HepG2 (cell line): Measurements from ENCODE around the gene MCAT. TPM values are rescaled to one million over a fixed set of nuclear protein-coding genes. Genes with fewer than 3 reads are reported as not detected.

Experiments
- ATAC-seq: fragments of 200-7000 bp; cut with Tn5 transposase; 3 replicates; pipeline ENCODE4 v1.9.1; 2020; ENCODE audit warnings: mild to moderate bottlenecking, moderate library complexity
- BruUV-seq: library from RNA; stranded (reverse); fragments of 400-500 nt; replicated peaks from 2 replicates; lab custom pipeline; 2021; lab: Mats Ljungman, UMichigan
- CTCF ChIA-PET: fragments of 300-600 bp; formaldehyde crosslinking; extraction: SDS; loops from one replicate; lab custom pipeline; 2021; ENCODE audit warnings: low total read pairs, inconsistent platforms, low intra/inter-chr PET ratio; lab: Yijun Ruan, JAX
- POLR2A ChIA-PET: fragments of 350-600 bp; sonication (Branson Sonifier 250); formaldehyde crosslinking; loops from one replicate; lab custom pipeline; 2020; ENCODE audit warnings: antibody characterized with exemption, inconsistent platforms; lab: Yijun Ruan, JAX
- DNase-seq: peaks from one replicate; pipeline ENCODE4 v3.0.0-alpha.2; 2015; ENCODE audit warnings: low spot score
- FAIRE-seq: peaks from 3 replicates; lab custom pipeline; 2011; peaks lifted over from hg19 to GRCh38; lab: Jason Lieb, UNC
- H2AFZ ChIP-seq: one replicate; pipeline ENCODE4 v1.6.1; 2011; ENCODE audit warnings: low read length, inconsistent platforms
- H3K27ac ChIP-seq: fragments of 300-600 bp; 3 replicates; pipeline ENCODE4 v1.8.0; 2011; ENCODE audit warnings: mixed run types, mild to moderate bottlenecking, mixed read lengths, low read length, inconsistent platforms; ENCODE audit not compliant: insufficient read depth; ENCODE audit errors: extremely low read length
- H3K27me3 ChIP-seq, 2 experiments: fragments of 200-600 bp in 1 of 2; 2 replicates in 1 of 2; 3 replicates in 1 of 2; pipeline versions ENCODE4 v1.6.0 to v1.8.0; 2011; ENCODE audit warnings: low read length in 2 of 2, mild to moderate bottlenecking in 2 of 2, moderate library complexity in 2 of 2, inconsistent platforms in 1 of 2; ENCODE audit not compliant: insufficient read depth in 2 of 2, control insufficient read depth in 1 of 2
- H3K36me3 ChIP-seq, 2 experiments: fragments of 200-600 bp in 1 of 2; replicated peaks in 1 of 2; 2 replicates in 1 of 2; 3 replicates in 1 of 2; pipeline versions ENCODE4 v1.5.1 to v1.8.0; 2011; ENCODE audit warnings: low read length in 2 of 2, inconsistent platforms in 1 of 2; ENCODE audit not compliant: insufficient read depth in 2 of 2, control insufficient read depth in 1 of 2
- H3K4me1 ChIP-seq: 2 replicates; pipeline ENCODE4 v1.5.1; 2012; ENCODE audit warnings: low read length, inconsistent platforms; ENCODE audit not compliant: insufficient read depth
- H3K4me2 ChIP-seq: 2 replicates; pipeline ENCODE4 v1.6.0; 2011; ENCODE audit warnings: low read depth, low read length, inconsistent platforms
- H3K4me3 ChIP-seq, 3 experiments: fragments of 200-600 bp in 1 of 3; sonication (generic), shearing (Covaris generic) in 1 of 3; replicated peaks in 1 of 3; 2 replicates each; pipeline ENCODE4 v1.5.1; 2011 to 2016; ENCODE audit warnings: low read length in 3 of 3, inconsistent platforms in 2 of 3, low read depth in 2 of 3, mild to moderate bottlenecking in 2 of 3, control low read depth in 1 of 3, mixed read lengths in 1 of 3; ENCODE audit not compliant: insufficient read depth in 1 of 3
- H3K79me2 ChIP-seq: one replicate; pipeline ENCODE4 v1.6.1; 2011; ENCODE audit warnings: low read length, inconsistent platforms; ENCODE audit not compliant: insufficient read depth
- H3K9ac ChIP-seq: 2 replicates; pipeline ENCODE4 v1.6.0; 2011; ENCODE audit warnings: mild to moderate bottlenecking, low read depth, low read length, inconsistent platforms; ENCODE audit not compliant: insufficient read depth
- H3K9me3 ChIP-seq: 2 replicates; pipeline ENCODE4 v1.5.1; 2012; ENCODE audit warnings: mild to moderate bottlenecking, low read length
- H4K20me1 ChIP-seq: 2 replicates; pipeline ENCODE4 v1.6.0; 2011; ENCODE audit warnings: inconsistent platforms, mild to moderate bottlenecking, low read length, moderate library complexity; ENCODE audit not compliant: insufficient read depth
- ELF3 ChIP-seq: IDR thresholded peaks from 2 replicates; pipeline ENCODE4 v1.6.1; 2016; ENCODE audit warnings: missing genetic modification reagents, missing compliant biosample characterization
- FOXK2 ChIP-seq: fragments of 450-650 bp; IDR thresholded peaks from 2 replicates; pipeline ENCODE4 v1.6.1; 2016
- MBD4 ChIP-seq: IDR thresholded peaks from 2 replicates; pipeline ENCODE4 v1.6.1; 2012; ENCODE audit warnings: low read length, inconsistent platforms, borderline replicate concordance
- MEIS2 ChIP-seq: sonication (generic); formaldehyde crosslinking; IDR thresholded peaks from 2 replicates; pipeline ENCODE4 v1.9.0; 2021; ENCODE audit warnings: mild to moderate bottlenecking, missing genetic modification reagents
- MTF1 ChIP-seq: sonication (generic); formaldehyde crosslinking; IDR thresholded peaks from 2 replicates; pipeline ENCODE4 v1.5.0; 2020; ENCODE audit warnings: missing genetic modification reagents
- MYC ChIP-seq: sonication (generic); formaldehyde crosslinking; IDR thresholded peaks from 2 replicates; pipeline ENCODE4 v1.9.0; 2021; ENCODE audit warnings: missing genetic modification reagents, borderline replicate concordance
- SAP130 ChIP-seq: IDR thresholded peaks from 2 replicates; pipeline ENCODE4 v1.6.1; 2016; ENCODE audit warnings: low read depth
- SMARCE1 ChIP-seq: fragments of 450-650 bp; IDR thresholded peaks from 2 replicates; pipeline ENCODE4 v1.6.1; 2017; ENCODE audit warnings: borderline replicate concordance
- SYNCRIP ChIP-seq: fragments of 200-400 bp; formaldehyde crosslinking; IDR thresholded peaks from 2 replicates; pipeline ENCODE4 v1.6.1; 2018; ENCODE audit warnings: mild to moderate bottlenecking, low read depth, low read length; ENCODE audit not compliant: insufficient read depth
- TCF7 ChIP-seq: sonication (generic); IDR thresholded peaks from 2 replicates; pipeline ENCODE4 v1.6.1; 2016; ENCODE audit warnings: antibody characterized with exemption, low read depth
- ZFP36L2 ChIP-seq: sonication (generic); formaldehyde crosslinking; IDR thresholded peaks from 2 replicates; pipeline ENCODE4 v1.4.0; 2020; ENCODE audit warnings: missing genetic modification reagents
- ZMYM3 ChIP-seq: sonication (generic); formaldehyde crosslinking; IDR thresholded peaks from 2 replicates; pipeline ENCODE4 v1.5.1; 2020; ENCODE audit warnings: mild to moderate bottlenecking, missing genetic modification reagents
- WGBS: methylation state at CpG from one replicate; pipeline ENCODE4 v1.1.6; 2017; ENCODE audit warnings: low lambda C conversion rate; 5-methylcytosine and 5-hydroxymethylcytosine counted together
- in situ Hi-C: cut with HindIII; loops from 2 replicates; pipeline ENCODE4 v1.10.0; 2017; ENCODE audit warnings: low pct_unique_long_range_greater_than_20kb; ENCODE audit not compliant: extremely low pct_ligation_motif_present
- intact Hi-C: fragments of 100-400 bp; cut with micrococcal nuclease; formaldehyde crosslinking; loops from one replicate; pipeline ENCODE4 v1.10.0; 2022; ENCODE audit not compliant: unreplicated experiment
- polyA plus RNA-seq, 8 experiments: library from polyadenylated mRNA; depleted of rRNA in 3 of 8; stranded (reverse) in 7 of 8; unstranded in 1 of 8; fragments of >200 nt; fragmentation: Illumina TruSeq in 4 of 8; extraction: Trizol in 4 of 8; gene quantifications; 2 replicates each; pipeline versions ENCODE4 v1.2.1 to v1.2.3, GENCODE V29; 2011 to 2016; ENCODE audit warnings: low read depth in 4 of 8, missing spikeins in 1 of 8, mixed read lengths in 1 of 8; ENCODE audit not compliant: insufficient read depth in 1 of 8
- total RNA-seq, 5 experiments: library from RNA; depleted of rRNA; stranded (reverse); fragments of >200 nt; fragmentation: Illumina TruSeq; extraction: Trizol; gene quantifications; 2 replicates each; pipeline ENCODE4 v1.2.3, GENCODE V29; 2016; ENCODE audit warnings: low read depth in 1 of 5
- TF ChIP-seq, protein P1 (sequence below): sonication (generic); formaldehyde crosslinking; IDR thresholded peaks from 2 replicates; pipeline ENCODE4 v1.5.0; 2020; ENCODE audit warnings: missing genetic modification reagents
- TF ChIP-seq, protein P2 (sequence below): fragments of 450-650 bp; IDR thresholded peaks from 2 replicates; pipeline ENCODE4 v1.6.1; 2016
- TF ChIP-seq, protein P3 (sequence below): IDR thresholded peaks from 2 replicates; pipeline ENCODE4 v1.6.1; 2016; ENCODE audit warnings: mild to moderate bottlenecking

Gene MCAT
- total and polyA plus RNA-seq, 2 of the 13 experiments (the other 11 are each of a cell fraction or from before 2014, with no cell fraction given) = 9.3 to 16.7 TPM

DNA sequence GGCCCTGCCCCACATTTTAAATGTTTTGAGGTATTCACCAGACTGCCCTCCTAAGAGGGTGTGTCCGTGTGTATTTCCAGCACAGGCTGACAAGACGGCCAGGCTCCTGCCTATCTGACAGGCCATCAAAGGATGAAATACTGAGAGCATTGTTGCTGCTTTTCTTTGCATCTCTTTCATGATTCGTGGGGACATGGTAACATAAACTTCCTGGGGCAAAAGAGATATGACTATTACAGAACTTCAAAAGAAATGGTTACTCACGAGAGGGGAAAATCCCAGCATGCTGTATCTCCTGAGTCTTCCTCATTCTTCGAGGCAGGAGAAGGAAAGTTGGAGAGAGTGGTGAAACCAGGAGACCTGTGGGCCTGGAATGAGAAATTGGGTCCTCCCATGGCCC, 43.0 kb downstream of the MCAT start:
- Histone ChIP-seq H3K79me2 (no peaks in the 10 kb centered on the region), H3K27ac (no peak overlapping the region), H3K9ac (no peak overlapping the region), H2AFZ (no peak overlapping the region), H3K4me1 (peaks cover 53% of the 10 kb centered on the region), H3K4me3 (no peak overlapping the region), H3K4me2 (no peak overlapping the region), H3K9me3 (peaks cover 11% of the 10 kb centered on the region), H4K20me1 (no peaks in the 10 kb centered on the region), H3K27me3 (no peaks in the 10 kb centered on the region), H3K36me3 (no peaks in the 10 kb centered on the region)
- POLR2A ChIA-PET = no interaction called here
- peak; percentile 51 for DNase-seq
- intact Hi-C loops = no loop called here
- CTCF ChIA-PET = no interaction called here
- no TSS peak for BruUV-seq
- TF ChIP-seq TCF7 (peak; percentile 36; the same call in 1 of the 2 replicates), ELF3 (CRISPR knock-in tag) (0 out of 2 replicates have a peak, but pooled peaks have one; percentile 40), MYC (no peak), SMARCE1 (no peak), SAP130 (peak; percentile 50)
- in situ Hi-C loops = no loop called here
- ATAC-seq = no peak
- no peak for FAIRE-seq
- WGBS = 4% methylated on average over 4 of the region's 5 CpGs

DNA sequence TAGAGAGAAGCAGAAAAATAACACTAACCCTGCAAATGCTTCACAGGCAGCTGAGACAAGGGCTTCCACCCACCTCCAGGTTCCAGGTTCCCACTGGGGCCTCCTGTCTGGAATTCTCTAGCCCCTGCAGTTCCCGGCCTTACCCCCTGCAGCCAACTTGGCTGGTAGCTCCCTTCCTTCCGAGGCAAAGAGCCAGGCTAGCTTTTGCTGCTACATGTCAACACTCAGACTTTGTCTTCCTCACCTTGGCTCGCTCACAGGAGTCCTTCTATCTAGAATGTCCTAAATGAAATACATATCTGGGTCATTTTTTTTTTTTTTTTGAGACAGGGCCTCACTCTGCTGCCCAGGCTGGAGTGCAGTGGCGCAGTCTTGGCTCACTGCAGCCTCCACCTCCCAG, 44.1 kb downstream of the MCAT start:
- Histone ChIP-seq H3K27ac (no peak overlapping the region), H3K27me3 (no peaks in the 10 kb centered on the region), H3K4me2 (no peak overlapping the region), H3K4me3 (no peak overlapping the region), H3K79me2 (no peaks in the 10 kb centered on the region), H3K9ac (no peak overlapping the region), H3K36me3 (no peaks in the 10 kb centered on the region), H4K20me1 (no peaks in the 10 kb centered on the region), H3K9me3 (peaks cover 11% of the 10 kb centered on the region), H2AFZ (no peak overlapping the region), H3K4me1 (peaks cover 54% of the 10 kb centered on the region)
- ATAC-seq (no peak), DNase-seq (no peak), FAIRE-seq (no peak)
- intact Hi-C loops = no loop called here
- POLR2A ChIA-PET = interaction anchor here (0.8 kb wide), 1 partner anchor 9 kb away, joined by 4 read pairs; no protein-coding TSS in a partner anchor
- no TSS peak for BruUV-seq
- in situ Hi-C loops = no loop called here
- 93% methylated on average over 4 of the region's 4 CpGs for WGBS
- CTCF ChIA-PET = no interaction called here
- TF ChIP-seq MBD4 (no peak), MEIS2 (CRISPR knock-in tag) (no peak), SYNCRIP (no peak), MTF1 (no peak), ZMYM3 (CRISPR knock-in tag) (no peak), ZFP36L2 (CRISPR knock-in tag) (no peak), FOXK2 (no peak)
- TF ChIP-seq, protein P1, sequence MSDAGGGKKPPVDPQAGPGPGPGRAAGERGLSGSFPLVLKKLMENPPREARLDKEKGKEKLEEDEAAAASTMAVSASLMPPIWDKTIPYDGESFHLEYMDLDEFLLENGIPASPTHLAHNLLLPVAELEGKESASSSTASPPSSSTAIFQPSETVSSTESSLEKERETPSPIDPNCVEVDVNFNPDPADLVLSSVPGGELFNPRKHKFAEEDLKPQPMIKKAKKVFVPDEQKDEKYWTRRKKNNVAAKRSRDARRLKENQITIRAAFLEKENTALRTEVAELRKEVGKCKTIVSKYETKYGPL (CRISPR knock-in tag) = no peak
- TF ChIP-seq, protein P2, sequence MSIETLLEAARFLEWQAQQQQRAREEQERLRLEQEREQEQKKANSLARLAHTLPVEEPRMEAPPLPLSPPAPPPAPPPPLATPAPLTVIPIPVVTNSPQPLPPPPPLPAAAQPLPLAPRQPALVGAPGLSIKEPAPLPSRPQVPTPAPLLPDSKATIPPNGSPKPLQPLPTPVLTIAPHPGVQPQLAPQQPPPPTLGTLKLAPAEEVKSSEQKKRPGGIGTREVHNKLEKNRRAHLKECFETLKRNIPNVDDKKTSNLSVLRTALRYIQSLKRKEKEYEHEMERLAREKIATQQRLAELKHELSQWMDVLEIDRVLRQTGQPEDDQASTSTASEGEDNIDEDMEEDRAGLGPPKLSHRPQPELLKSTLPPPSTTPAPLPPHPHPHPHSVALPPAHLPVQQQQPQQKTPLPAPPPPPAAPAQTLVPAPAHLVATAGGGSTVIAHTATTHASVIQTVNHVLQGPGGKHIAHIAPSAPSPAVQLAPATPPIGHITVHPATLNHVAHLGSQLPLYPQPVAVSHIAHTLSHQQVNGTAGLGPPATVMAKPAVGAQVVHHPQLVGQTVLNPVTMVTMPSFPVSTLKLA = no peak
- TF ChIP-seq, protein P3, sequence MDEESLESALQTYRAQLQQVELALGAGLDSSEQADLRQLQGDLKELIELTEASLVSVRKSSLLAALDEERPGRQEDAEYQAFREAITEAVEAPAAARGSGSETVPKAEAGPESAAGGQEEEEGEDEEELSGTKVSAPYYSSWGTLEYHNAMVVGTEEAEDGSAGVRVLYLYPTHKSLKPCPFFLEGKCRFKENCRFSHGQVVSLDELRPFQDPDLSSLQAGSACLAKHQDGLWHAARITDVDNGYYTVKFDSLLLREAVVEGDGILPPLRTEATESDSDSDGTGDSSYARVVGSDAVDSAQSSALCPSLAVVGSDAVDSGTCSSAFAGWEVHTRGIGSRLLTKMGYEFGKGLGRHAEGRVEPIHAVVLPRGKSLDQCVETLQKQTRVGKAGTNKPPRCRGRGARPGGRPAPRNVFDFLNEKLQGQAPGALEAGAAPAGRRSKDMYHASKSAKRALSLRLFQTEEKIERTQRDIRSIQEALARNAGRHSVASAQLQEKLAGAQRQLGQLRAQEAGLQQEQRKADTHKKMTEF (CRISPR knock-in tag) = no peak
